Endodermal cell (in vitro differentiated cells): ENCODE data around the gene GTPBP2. TPM values are rescaled to one million over a fixed set of nuclear protein-coding genes. Genes with fewer than 3 reads are reported as not detected.

Experiments used
- DNase-seq: peaks from one replicate; pipeline ENCODE4 v3.0.0-alpha.2; 2017
- H3K27ac ChIP-seq: 2 replicates; pipeline ENCODE4 v1.5.1; 2013; ENCODE audit warnings: mild to moderate bottlenecking, low read depth, low read length, moderate library complexity
- H3K27me3 ChIP-seq: 2 replicates; pipeline ENCODE4 v1.6.1; 2013; ENCODE audit warnings: mild to moderate bottlenecking, low read length, moderate library complexity; ENCODE audit not compliant: insufficient read depth, control insufficient read depth, poor library complexity, severe bottlenecking
- H3K36me3 ChIP-seq: 2 replicates; pipeline ENCODE4 v1.7.0; 2013; ENCODE audit warnings: mild to moderate bottlenecking, low read length, moderate library complexity; ENCODE audit not compliant: control insufficient read depth, insufficient read depth
- H3K4me1 ChIP-seq: one replicate; pipeline ENCODE4 v1.7.0; 2013; ENCODE audit warnings: low read length; ENCODE audit not compliant: control insufficient read depth, insufficient read depth
- H3K4me3 ChIP-seq: 2 replicates; pipeline ENCODE4 v1.5.1; 2013; ENCODE audit warnings: mild to moderate bottlenecking, low read length, moderate library complexity
- H3K9ac ChIP-seq: 2 replicates; pipeline ENCODE4 v1.6.1; 2013; ENCODE audit warnings: mild to moderate bottlenecking, low read length, moderate library complexity; ENCODE audit not compliant: poor library complexity, severe bottlenecking; ENCODE audit errors: extremely low read depth
- H3K9me3 ChIP-seq: 2 replicates; pipeline ENCODE4 v1.6.1; 2013; ENCODE audit warnings: mild to moderate bottlenecking, low read length, moderate library complexity; ENCODE audit not compliant: control insufficient read depth
- H3K27ac Mint-ChIP-seq: 2 replicates; pipeline ENCODE4 v1.8.0; 2020; ENCODE audit warnings: mixed read lengths
- H3K27me3 Mint-ChIP-seq: 2 replicates; pipeline ENCODE4 v1.8.0; 2021; ENCODE audit warnings: mild to moderate bottlenecking, mixed read lengths; ENCODE audit not compliant: insufficient read depth
- H3K36me3 Mint-ChIP-seq: 2 replicates; pipeline ENCODE4 v1.8.0; 2020; ENCODE audit warnings: low read depth, mixed read lengths
- H3K4me1 Mint-ChIP-seq: 2 replicates; pipeline ENCODE4 v1.8.0; 2020; ENCODE audit warnings: mixed read lengths
- H3K4me3 Mint-ChIP-seq: 2 replicates; pipeline ENCODE4 v1.8.0; 2020; ENCODE audit warnings: mild to moderate bottlenecking, moderate library complexity, mixed read lengths
- H3K9me3 Mint-ChIP-seq: 2 replicates; pipeline ENCODE4 v1.8.0; 2020; ENCODE audit warnings: mild to moderate bottlenecking, mixed read lengths
- WGBS, 2 experiments: methylation state at CpG; one replicate each; pipeline versions ENCODE4 v1.1.5 to v1.1.7; 2013; ENCODE audit warnings: missing lambda C conversion rate in 2 of 2, mixed read lengths in 1 of 2; ENCODE audit not compliant: insufficient coverage in 1 of 2, insufficient read length in 1 of 2; 5-methylcytosine and 5-hydroxymethylcytosine counted together
- total RNA-seq, 2 donors: library from RNA; stranded (reverse); fragmentation: NEBNext Ultra II Directional in 1 of 2; extraction: Animal tissue kit (Norgen Biotek cat#: 25700) in 1 of 2; gene quantifications; 2 replicates in 1 of 2; 3 replicates in 1 of 2; pipeline ENCODE4 v1.2.1, GENCODE V29; 2021
- TF ChIP-seq, protein P1 (sequence below): fragments of 200-600 bp; sonication (generic); conservative IDR thresholded peaks from 2 replicates; pipeline ENCODE4 v1.5.0; 2021; ENCODE audit warnings: antibody characterized with exemption, mild to moderate bottlenecking

The GTPBP2 gene
- total RNA-seq, 2 donors from 2014 or later: 87.9 to 90.6 TPM

DNA sequence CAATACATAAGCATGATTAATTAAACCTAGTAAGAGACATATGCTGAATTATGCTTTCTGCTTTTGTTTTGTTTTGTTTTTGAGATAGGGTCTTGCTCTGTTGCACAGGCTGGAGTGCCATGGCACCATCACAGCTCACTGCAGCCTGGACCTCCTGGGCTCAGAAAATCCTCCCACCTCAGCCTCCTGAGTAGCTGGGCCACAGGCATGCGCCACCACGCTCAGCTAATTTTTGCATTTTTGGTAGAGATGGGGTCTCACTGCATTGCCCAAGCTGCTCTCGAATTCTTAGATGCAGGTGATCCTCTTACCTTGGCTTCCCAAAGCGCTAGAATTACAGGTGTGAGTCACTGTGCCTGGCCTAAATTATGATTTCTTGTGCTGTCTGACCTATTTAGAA, 57.0 kb downstream of the GTPBP2 start:
- H3K36me3 ChIP-seq: peaks cover 55% of the 10 kb centered on the region
- H3K27ac ChIP-seq: no peak overlapping the region
- H3K9ac ChIP-seq: no peak overlapping the region
- Mint-ChIP-seq H3K36me3 (peaks cover 44% of the 10 kb centered on the region), H3K27me3 (no peaks in the 10 kb centered on the region), H3K9me3 (no peaks in the 10 kb centered on the region), H3K27ac (no peak overlapping the region), H3K4me3 (no peak overlapping the region), H3K4me1 (peaks cover 5% of the 10 kb centered on the region)
- 92 to 95% methylated on average over 4 of the region's 4 CpGs for WGBS, 2 experiments
- no peaks in the 10 kb centered on the region for H3K27me3 ChIP-seq
- peak; percentile 12 for DNase-seq
- no peak overlapping the region for H3K4me3 ChIP-seq
- no peaks in the 10 kb centered on the region for H3K9me3 ChIP-seq
- H3K4me1 ChIP-seq: peaks cover 4% of the 10 kb centered on the region
- TF ChIP-seq, protein P1, sequence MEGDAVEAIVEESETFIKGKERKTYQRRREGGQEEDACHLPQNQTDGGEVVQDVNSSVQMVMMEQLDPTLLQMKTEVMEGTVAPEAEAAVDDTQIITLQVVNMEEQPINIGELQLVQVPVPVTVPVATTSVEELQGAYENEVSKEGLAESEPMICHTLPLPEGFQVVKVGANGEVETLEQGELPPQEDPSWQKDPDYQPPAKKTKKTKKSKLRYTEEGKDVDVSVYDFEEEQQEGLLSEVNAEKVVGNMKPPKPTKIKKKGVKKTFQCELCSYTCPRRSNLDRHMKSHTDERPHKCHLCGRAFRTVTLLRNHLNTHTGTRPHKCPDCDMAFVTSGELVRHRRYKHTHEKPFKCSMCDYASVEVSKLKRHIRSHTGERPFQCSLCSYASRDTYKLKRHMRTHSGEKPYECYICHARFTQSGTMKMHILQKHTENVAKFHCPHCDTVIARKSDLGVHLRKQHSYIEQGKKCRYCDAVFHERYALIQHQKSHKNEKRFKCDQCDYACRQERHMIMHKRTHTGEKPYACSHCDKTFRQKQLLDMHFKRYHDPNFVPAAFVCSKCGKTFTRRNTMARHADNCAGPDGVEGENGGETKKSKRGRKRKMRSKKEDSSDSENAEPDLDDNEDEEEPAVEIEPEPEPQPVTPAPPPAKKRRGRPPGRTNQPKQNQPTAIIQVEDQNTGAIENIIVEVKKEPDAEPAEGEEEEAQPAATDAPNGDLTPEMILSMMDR: no peak

DNA sequence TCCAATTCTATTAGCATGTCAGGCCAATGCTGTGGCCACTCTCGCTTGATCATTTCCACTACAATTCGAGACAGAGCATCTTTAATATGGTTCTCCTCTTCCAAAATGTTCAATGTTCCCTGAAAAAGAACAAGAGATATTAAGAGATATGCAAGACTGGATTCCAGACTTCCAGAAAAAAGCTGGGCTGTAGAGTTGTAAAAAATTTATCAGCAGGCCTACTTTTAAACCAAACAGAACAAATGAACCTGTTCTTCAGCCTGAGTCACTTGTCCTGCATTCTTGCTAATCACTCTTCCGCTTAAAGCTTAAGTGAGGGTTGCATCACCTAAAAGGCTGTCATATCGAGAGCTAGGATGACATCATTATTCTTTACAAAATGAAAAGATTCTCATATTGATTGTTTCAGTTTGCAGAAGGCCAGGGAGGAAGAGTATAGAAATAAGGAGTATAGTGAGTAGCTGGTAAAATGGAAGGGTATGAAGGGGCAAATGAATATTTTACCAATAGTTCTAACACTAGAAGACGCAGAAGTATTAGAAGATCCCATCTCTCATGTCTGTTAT, 58.1 kb downstream of the GTPBP2 start:
- TF ChIP-seq, protein P1: no peak
- Mint-ChIP-seq H3K4me1 (peaks cover 5% of the 10 kb centered on the region), H3K27me3 (no peaks in the 10 kb centered on the region), H3K27ac (no peak overlapping the region), H3K36me3 (peaks cover 47% of the 10 kb centered on the region), H3K4me3 (no peak overlapping the region), H3K9me3 (no peaks in the 10 kb centered on the region)
- 95 to 96% methylated on average over 3 to 5 of the region's 5 CpGs for WGBS, 2 experiments
- Histone ChIP-seq H3K36me3 (peaks cover 58% of the 10 kb centered on the region), H3K4me1 (peaks cover 4% of the 10 kb centered on the region), H3K4me3 (no peak overlapping the region), H3K9ac (no peak overlapping the region), H3K27ac (no peak overlapping the region), H3K27me3 (no peaks in the 10 kb centered on the region), H3K9me3 (no peaks in the 10 kb centered on the region)
- DNase-seq: no peak

Other genes with a start within 250 kb of the GTPBP2 start
- 10 to 100 TPM; 34.1 to 44.8 TPM for gene ABCC10, start 201.7 kb downstream of the GTPBP2 start, total RNA-seq
- not detected for gene DLK2, start 173.7 kb downstream of the GTPBP2 start, total RNA-seq
- 10 to 100 TPM; 44.3 to 50.2 TPM for gene TJAP1, start 151.7 kb downstream of the GTPBP2 start, total RNA-seq
- gene LRRC73, start 118.9 kb downstream of the GTPBP2 start, total RNA-seq: under 1 TPM; 0.46 to 0.64 TPM
- gene YIPF3, start 112.3 kb downstream of the GTPBP2 start, total RNA-seq: 100 to 1,000 TPM in 1 of 2 donors, 10 to 100 TPM in 1; 87.7 to 103 TPM
- gene POLR1C, start 112.2 kb downstream of the GTPBP2 start, total RNA-seq: 10 to 100 TPM; 37.6 to 44.2 TPM
- gene XPO5, start 53.2 kb downstream of the GTPBP2 start, total RNA-seq: 10 to 100 TPM; 70.8 to 74.3 TPM
- gene POLH, start 53.1 kb downstream of the GTPBP2 start, total RNA-seq: 10 to 100 TPM; 11.2 to 18.8 TPM
- 10 to 100 TPM; 32.7 to 41.5 TPM for gene MAD2L1BP, start 6.6 kb upstream of the GTPBP2 start, total RNA-seq
- under 1 TPM; 0.44 to 0.64 TPM for gene RSPH9, start 15.8 kb upstream of the GTPBP2 start, total RNA-seq
- gene MRPS18A, start 58.5 kb upstream of the GTPBP2 start, total RNA-seq: 10 to 100 TPM; 53.6 to 58.8 TPM
- 100 to 1,000 TPM; 163 to 254 TPM for gene VEGFA, start 140.9 kb upstream of the GTPBP2 start, total RNA-seq